Prostate gland (tissue), 2 donors: ENCODE data around the gene EVI5. TPM values are rescaled to one million over a fixed set of nuclear protein-coding genes. Genes with fewer than 3 reads are reported as not detected.

Source experiments
- DNase-seq: peaks from one replicate; pipeline ENCODE4 v3.0.0-alpha.2; 2019; ENCODE audit warnings: low spot score
- H3K27ac ChIP-seq, 2 donors: fragments of 200-600 bp; sonication (generic); 2 replicates each; pipeline ENCODE4 v1.5.1; 2017 to 2019
- H3K27me3 ChIP-seq: fragments of 200-600 bp; sonication (generic); replicated peaks from 2 replicates; pipeline ENCODE4 v1.5.1; 2019; ENCODE audit not compliant: insufficient read depth
- H3K36me3 ChIP-seq, 2 donors: fragments of 200-600 bp; sonication (generic); 1 replicate in 1 of 2; 2 replicates in 1 of 2; pipeline versions ENCODE4 v1.5.1 to v1.8.1; 2017 to 2019
- H3K4me1 ChIP-seq: fragments of 200-600 bp; sonication (generic); replicated peaks from 2 replicates; pipeline ENCODE4 v1.5.1; 2019
- H3K4me3 ChIP-seq, 2 donors: fragments of 200-600 bp; sonication (generic); 2 replicates each; pipeline ENCODE4 v1.5.1; 2017 to 2019
- H3K9me3 ChIP-seq: fragments of 200-600 bp; sonication (generic); 2 replicates; pipeline ENCODE4 v1.5.1; 2017
- POLR2A ChIP-seq: fragments of 450-650 bp; IDR thresholded peaks from one replicate; pipeline ENCODE4 v1.6.1; 2016; ENCODE audit warnings: antibody characterized with exemption, mild to moderate bottlenecking
- POLR2AphosphoS5 ChIP-seq: sonication (generic); formaldehyde crosslinking; IDR thresholded peaks from one replicate; pipeline ENCODE4 v1.6.1; 2017; ENCODE audit warnings: antibody characterized with exemption
- WGBS: methylation state at CpG from one replicate; pipeline ENCODE4 v1.1.5; 2018; 5-methylcytosine and 5-hydroxymethylcytosine counted together
- intact Hi-C: fragments of 100-400 bp; cut with DNase I; formaldehyde crosslinking; loops from one replicate; pipeline ENCODE4 v1.14.2; 2022
- total RNA-seq, 2 donors: library from RNA; depleted of rRNA; stranded (reverse); fragments of >200 nt; gene quantifications; one replicate each; pipeline ENCODE4 v1.1.0, GENCODE V29; 2016
- TF ChIP-seq, protein P1 (sequence below), 4 experiments: fragments of 200-600 bp in 2 of 4; fragments of 450-650 bp in 2 of 4; sonication (generic) in 2 of 4; IDR thresholded peaks; 1 replicate in 3 of 4; 2 replicates in 1 of 4; pipeline ENCODE4 v1.5.1; 2016 to 2019; ENCODE audit warnings: antibody characterized with exemption in 4 of 4, mild to moderate bottlenecking in 2 of 4, moderate library complexity in 2 of 4

EVI5 gene
- total RNA-seq, 2 donors from 2014 or later = 22.2 to 38.6 TPM

DNA sequence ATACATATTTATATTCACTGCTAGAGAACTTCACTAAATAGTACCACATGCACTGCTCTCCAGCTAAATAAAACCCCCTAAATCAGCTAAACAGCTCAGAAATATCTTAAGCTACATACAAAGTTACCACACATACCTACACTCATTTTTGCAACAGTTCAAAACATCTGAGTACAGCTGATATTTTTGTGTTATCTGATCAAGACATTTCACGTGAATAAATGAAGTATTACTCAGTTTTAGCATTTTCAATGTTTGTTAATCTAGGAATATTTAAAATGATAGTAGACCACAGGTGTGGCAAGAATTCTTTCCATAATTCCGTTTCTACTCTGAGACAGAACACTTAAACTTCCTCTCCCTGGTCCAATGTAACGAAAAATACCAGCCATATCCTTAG is 20.8 kb downstream of the EVI5 start:
- no peaks in the 10 kb centered on the region for H3K27me3 ChIP-seq
- no peaks in the 10 kb centered on the region for H3K4me1 ChIP-seq
- intact Hi-C loops = no loop called here
- WGBS = 68% methylated on average over 3 of the region's 3 CpGs
- DNase-seq = no peak
- TF ChIP-seq, protein P1, sequence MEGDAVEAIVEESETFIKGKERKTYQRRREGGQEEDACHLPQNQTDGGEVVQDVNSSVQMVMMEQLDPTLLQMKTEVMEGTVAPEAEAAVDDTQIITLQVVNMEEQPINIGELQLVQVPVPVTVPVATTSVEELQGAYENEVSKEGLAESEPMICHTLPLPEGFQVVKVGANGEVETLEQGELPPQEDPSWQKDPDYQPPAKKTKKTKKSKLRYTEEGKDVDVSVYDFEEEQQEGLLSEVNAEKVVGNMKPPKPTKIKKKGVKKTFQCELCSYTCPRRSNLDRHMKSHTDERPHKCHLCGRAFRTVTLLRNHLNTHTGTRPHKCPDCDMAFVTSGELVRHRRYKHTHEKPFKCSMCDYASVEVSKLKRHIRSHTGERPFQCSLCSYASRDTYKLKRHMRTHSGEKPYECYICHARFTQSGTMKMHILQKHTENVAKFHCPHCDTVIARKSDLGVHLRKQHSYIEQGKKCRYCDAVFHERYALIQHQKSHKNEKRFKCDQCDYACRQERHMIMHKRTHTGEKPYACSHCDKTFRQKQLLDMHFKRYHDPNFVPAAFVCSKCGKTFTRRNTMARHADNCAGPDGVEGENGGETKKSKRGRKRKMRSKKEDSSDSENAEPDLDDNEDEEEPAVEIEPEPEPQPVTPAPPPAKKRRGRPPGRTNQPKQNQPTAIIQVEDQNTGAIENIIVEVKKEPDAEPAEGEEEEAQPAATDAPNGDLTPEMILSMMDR (IDR thresholded peaks at IDR 0.05) = no peak
- TF ChIP-seq POLR2A (no peak), POLR2AphosphoS5 (no peak)
- H3K36me3 ChIP-seq = no peaks in the 10 kb centered on the region
- no peak overlapping the region for H3K27ac ChIP-seq
- H3K9me3 ChIP-seq = no peaks in the 10 kb centered on the region
- H3K4me3 ChIP-seq = no peak overlapping the region

DNA sequence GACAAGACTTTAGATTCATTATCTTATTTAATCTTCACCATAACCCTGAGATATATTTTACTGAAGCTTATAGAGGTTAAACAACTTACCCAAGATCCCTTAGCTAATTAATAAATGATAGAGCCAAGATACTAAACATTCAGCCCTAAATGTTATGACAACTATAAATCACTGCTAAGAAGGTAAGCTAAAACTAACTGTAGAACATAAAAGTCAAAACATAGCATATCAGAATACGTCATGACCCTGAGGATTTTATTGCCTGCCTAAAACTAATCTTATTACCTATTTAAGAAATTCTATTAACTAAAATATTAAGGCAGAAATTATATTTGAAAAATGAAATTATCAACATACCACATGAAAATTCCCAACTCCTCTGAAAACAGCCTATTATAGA is 22.6 kb downstream of the EVI5 start:
- TF ChIP-seq POLR2A (no peak), POLR2AphosphoS5 (no peak)
- TF ChIP-seq, protein P1 (IDR thresholded peaks at IDR 0.05) = no peak
- intact Hi-C loops = no loop called here
- H3K36me3 ChIP-seq = no peaks in the 10 kb centered on the region
- no peak overlapping the region for H3K27ac ChIP-seq
- no peak for DNase-seq
- H3K27me3 ChIP-seq = no peaks in the 10 kb centered on the region
- H3K4me1 ChIP-seq = no peaks in the 10 kb centered on the region
- no peak overlapping the region for H3K4me3 ChIP-seq
- WGBS = 59% methylated on average over 1 of the region's 1 CpG
- no peaks in the 10 kb centered on the region for H3K9me3 ChIP-seq

DNA sequence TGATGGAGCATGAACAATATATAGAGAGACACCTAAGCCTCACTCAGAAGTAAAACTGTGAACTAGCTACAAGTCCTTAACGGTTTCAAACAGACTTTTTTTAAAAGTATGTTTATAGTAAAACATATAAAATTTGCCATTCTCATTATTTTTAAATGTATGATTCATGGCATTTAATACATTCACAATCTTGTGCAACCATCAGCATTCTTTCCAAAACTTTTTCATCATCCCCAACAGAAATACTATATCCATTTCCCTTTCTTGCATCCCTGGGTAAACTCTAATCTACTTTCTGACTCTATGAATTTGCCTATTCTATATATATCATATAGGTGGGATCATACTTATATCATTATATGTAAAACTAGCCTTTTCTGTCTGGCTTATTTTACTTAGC is 25.5 kb downstream of the EVI5 start:
- Histone ChIP-seq H3K4me3 (no peak overlapping the region), H3K27me3 (no peaks in the 10 kb centered on the region), H3K27ac (no peak overlapping the region), H3K4me1 (no peaks in the 10 kb centered on the region), H3K9me3 (no peaks in the 10 kb centered on the region), H3K36me3 (no peaks in the 10 kb centered on the region)
- no peak for TF ChIP-seq POLR2A
- TF ChIP-seq, protein P1 (IDR thresholded peaks at IDR 0.05) = no peak
- TF ChIP-seq POLR2AphosphoS5 = no peak
- intact Hi-C loops = loop anchor here (10.0 kb wide), 1 partner anchor 55 kb away; no protein-coding TSS in a partner anchor
- WGBS = 44% methylated on average over 1 of the region's 1 CpG
- DNase-seq = no peak

DNA sequence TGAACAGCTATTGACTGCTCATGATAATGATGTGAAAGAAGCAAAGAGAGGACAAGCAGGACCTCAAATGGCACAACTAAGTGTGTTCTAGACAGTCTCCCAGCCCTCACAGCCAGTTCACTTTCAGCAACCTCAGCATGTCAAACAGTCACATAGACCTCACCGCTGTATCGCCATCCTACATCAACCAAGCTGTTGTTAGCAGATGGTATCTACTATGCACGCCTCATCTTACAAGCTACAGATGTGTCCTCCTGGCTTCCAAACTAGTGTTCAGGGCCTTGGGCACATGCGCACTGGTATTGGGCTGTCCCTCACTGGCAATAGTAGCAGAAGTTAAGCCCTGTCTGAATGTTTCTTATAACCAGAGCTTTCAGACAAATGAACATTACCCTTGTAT is 28.4 kb downstream of the EVI5 start:
- Histone ChIP-seq H3K4me3 (no peak overlapping the region), H3K4me1 (no peaks in the 10 kb centered on the region), H3K9me3 (no peaks in the 10 kb centered on the region), H3K36me3 (no peaks in the 10 kb centered on the region), H3K27ac (no peak overlapping the region), H3K27me3 (no peaks in the 10 kb centered on the region)
- DNase-seq = no peak
- intact Hi-C loops = loop anchor here (10.0 kb wide), 1 partner anchor 58 kb away; no protein-coding TSS in a partner anchor
- TF ChIP-seq, protein P1 (IDR thresholded peaks at IDR 0.05) = no peak
- TF ChIP-seq POLR2AphosphoS5 (no peak), POLR2A (no peak)
- WGBS = 90% methylated on average over 4 of the region's 4 CpGs

DNA sequence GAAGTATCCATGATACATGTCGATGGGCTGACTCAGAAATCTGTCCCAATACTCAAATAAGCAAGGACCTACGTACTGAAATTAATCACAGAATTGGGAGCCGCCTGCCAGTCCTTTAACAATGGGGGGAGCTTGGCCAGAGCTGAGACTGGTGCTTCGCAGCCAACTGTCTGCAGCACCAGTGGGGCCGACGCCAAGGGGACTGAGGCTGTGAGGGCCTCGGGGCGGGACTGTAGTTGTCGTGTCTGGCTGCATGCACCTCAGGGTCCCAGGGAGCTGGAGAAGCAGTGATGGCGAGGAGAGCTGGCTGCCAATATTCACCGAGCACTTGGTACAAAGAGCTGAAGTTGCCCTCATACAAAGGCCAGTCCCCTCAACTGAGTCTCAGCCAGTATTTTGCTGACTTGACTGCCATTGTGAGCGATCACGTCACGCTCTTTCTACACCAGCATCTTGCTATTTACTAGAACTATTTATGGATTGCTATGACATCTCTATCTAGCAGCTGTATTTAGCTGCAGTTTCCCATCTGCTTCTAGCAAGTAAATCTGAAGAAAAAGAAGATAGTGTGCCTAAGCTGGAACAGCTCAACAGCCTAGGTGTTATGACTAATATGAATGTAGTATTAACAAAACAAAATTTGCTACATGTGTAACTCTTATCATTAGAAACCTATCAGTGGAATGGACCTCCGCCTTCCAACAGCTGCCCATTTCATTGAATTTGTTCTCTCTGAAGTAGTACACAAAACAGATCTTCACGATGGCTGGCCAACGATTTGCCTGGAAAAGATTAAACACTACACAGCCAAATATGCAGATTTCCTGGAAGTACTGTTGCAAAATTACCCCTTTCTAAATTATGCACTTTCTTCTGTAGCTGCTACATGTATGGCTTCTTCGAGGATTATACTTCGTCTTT is 29.1 kb downstream of the EVI5 start:
- Histone ChIP-seq H3K36me3 (no peaks in the 10 kb centered on the region), H3K27me3 (no peaks in the 10 kb centered on the region), H3K4me1 (no peaks in the 10 kb centered on the region), H3K9me3 (no peaks in the 10 kb centered on the region), H3K4me3 (no peak overlapping the region), H3K27ac (no peak overlapping the region)
- 89% methylated on average over 19 of the region's 19 CpGs for WGBS
- no peak for TF ChIP-seq POLR2A
- intact Hi-C loops = loop anchor here (10.0 kb wide), 1 partner anchor 59 kb away; no protein-coding TSS in a partner anchor
- DNase-seq = no peak
